Astrocyte of the cerebellum (primary cell): ENCODE data around the gene ITPRIP.
A peak's percentile ranks its signal among the peaks of the same experiment; 100 is the strongest.

ENCODE experiments used
- DNase-seq: peaks from one replicate; pipeline ENCODE4 v3.0.0-alpha.2; 2011; ENCODE audit warnings: low read depth
- H3K4me3 ChIP-seq: 2 replicates; pipeline ENCODE4 v1.5.1; 2011; ENCODE audit warnings: mild to moderate bottlenecking, low read depth, low read length, moderate library complexity
- CTCF ChIP-seq: IDR thresholded peaks from 2 replicates; pipeline ENCODE4 v1.5.1; 2012; ENCODE audit warnings: low read length, low read depth, moderate library complexity, mild to moderate bottlenecking; ENCODE audit errors: missing control alignments
- in situ Hi-C: cut with HindIII; loops from 2 replicates; pipeline ENCODE4 v1.10.0; 2017; ENCODE audit warnings: low sequenced_read_pairs

ITPRIP gene

GRCh38 chr10:104327745-104328645 is 10.3 kb downstream of the ITPRIP start:
- peak overlapping the region; percentile 22 for H3K4me3 ChIP-seq
- in situ Hi-C loops, result no loop called here
- no peak for TF ChIP-seq CTCF
- DNase-seq, result peak; percentile 73

- no peak for TF ChIP-seq CTCF
- in situ Hi-C loops, result no loop called here
- H3K4me3 ChIP-seq, result no peak overlapping the region
- DNase-seq, result no peak
Observed at GRCh38 chr10:104326991-104327610, 11.2 kb downstream of the ITPRIP start.

- no peak overlapping the region for H3K4me3 ChIP-seq
- in situ Hi-C loops, result no loop called here
- DNase-seq, result no peak
- TF ChIP-seq CTCF, result no peak
Observed at GRCh38 chr10:104325436-104326435, 12.5 kb downstream of the ITPRIP start.

- no peak for DNase-seq
- TF ChIP-seq CTCF, result no peak
- in situ Hi-C loops, result no loop called here
- H3K4me3 ChIP-seq, result no peak overlapping the region
Observed at GRCh38 chr10:104324931-104325330, 13.3 kb downstream of the ITPRIP start.

- no peak for DNase-seq
- TF ChIP-seq CTCF, result no peak
- no peak overlapping the region for H3K4me3 ChIP-seq
- in situ Hi-C loops, result no loop called here
Observed at GRCh38 chr10:104324221-104324686, 14.0 kb downstream of the ITPRIP start.

- in situ Hi-C loops, result no loop called here
- DNase-seq, result no peak
- H3K4me3 ChIP-seq, result no peak overlapping the region
- no peak for TF ChIP-seq CTCF
Observed at GRCh38 chr10:104323760-104324201, 14.5 kb downstream of the ITPRIP start.
